GM18868 (cell line): ENCODE data around the gene RPL3.

Source experiments
- ATAC-seq: cut with Tn5 transposase; IDR thresholded peaks from one replicate; pipeline ENCODE4 v1.9.1; 2021; ENCODE audit warnings: mild to moderate bottlenecking, moderate library complexity; ENCODE audit not compliant: unreplicated experiment

The RPL3 gene

GRCh38 chr22:39317775-39318506, 1.5 kb downstream of the RPL3 start:
- ATAC-seq: no peak

- no peak for ATAC-seq
Measured at GRCh38 chr22:39317084-39317774, 2.2 kb downstream of the RPL3 start.

- no peak for ATAC-seq
Measured at GRCh38 chr22:39316440-39317083, 2.9 kb downstream of the RPL3 start.

- ATAC-seq: no peak
Measured at GRCh38 chr22:39315389-39315788, 4.0 kb downstream of the RPL3 start.

GRCh38 chr22:39314251-39314971, 5.0 kb downstream of the RPL3 start:
- no peak for ATAC-seq

- no peak for ATAC-seq
Measured at GRCh38 chr22:39313258-39314001, 6.0 kb downstream of the RPL3 start.

GRCh38 chr22:39312410-39312809, 7.0 kb downstream of the RPL3 start:
- ATAC-seq: no peak

- ATAC-seq: no peak
Measured at GRCh38 chr22:39311592-39312400, 7.6 kb downstream of the RPL3 start.

- no peak for ATAC-seq
Measured at GRCh38 chr22:39309881-39310714, 9.3 kb downstream of the RPL3 start.

- no peak for ATAC-seq
Measured at GRCh38 chr22:39309364-39309861, 10.0 kb downstream of the RPL3 start.

GRCh38 chr22:39308614-39309363, 10.6 kb downstream of the RPL3 start:
- ATAC-seq: no peak

GRCh38 chr22:39306456-39307361, 12.7 kb downstream of the RPL3 start:
- no peak for ATAC-seq

- no peak for ATAC-seq
Measured at GRCh38 chr22:39303892-39304671, 15.3 kb downstream of the RPL3 start.

GRCh38 chr22:39303358-39303757, 16.1 kb downstream of the RPL3 start:
- ATAC-seq: no peak

GRCh38 chr22:39302431-39302960, 16.9 kb downstream of the RPL3 start:
- ATAC-seq: no peak

GRCh38 chr22:39301926-39302325, 17.5 kb downstream of the RPL3 start:
- no peak for ATAC-seq
